GM21529 (cell line): ENCODE measurements around the gene PLXNB1.
"Not testable (repeated sequence)": the region's sequence is repeated elsewhere in the genome, so short reads cannot be mapped to it uniquely, and the experiment has no call there.

Source experiments
- ATAC-seq: cut with Tn5 transposase; IDR thresholded peaks from one replicate; pipeline ENCODE4 v1.9.1; 2021; ENCODE audit not compliant: unreplicated experiment

PLXNB1 gene, protein sequence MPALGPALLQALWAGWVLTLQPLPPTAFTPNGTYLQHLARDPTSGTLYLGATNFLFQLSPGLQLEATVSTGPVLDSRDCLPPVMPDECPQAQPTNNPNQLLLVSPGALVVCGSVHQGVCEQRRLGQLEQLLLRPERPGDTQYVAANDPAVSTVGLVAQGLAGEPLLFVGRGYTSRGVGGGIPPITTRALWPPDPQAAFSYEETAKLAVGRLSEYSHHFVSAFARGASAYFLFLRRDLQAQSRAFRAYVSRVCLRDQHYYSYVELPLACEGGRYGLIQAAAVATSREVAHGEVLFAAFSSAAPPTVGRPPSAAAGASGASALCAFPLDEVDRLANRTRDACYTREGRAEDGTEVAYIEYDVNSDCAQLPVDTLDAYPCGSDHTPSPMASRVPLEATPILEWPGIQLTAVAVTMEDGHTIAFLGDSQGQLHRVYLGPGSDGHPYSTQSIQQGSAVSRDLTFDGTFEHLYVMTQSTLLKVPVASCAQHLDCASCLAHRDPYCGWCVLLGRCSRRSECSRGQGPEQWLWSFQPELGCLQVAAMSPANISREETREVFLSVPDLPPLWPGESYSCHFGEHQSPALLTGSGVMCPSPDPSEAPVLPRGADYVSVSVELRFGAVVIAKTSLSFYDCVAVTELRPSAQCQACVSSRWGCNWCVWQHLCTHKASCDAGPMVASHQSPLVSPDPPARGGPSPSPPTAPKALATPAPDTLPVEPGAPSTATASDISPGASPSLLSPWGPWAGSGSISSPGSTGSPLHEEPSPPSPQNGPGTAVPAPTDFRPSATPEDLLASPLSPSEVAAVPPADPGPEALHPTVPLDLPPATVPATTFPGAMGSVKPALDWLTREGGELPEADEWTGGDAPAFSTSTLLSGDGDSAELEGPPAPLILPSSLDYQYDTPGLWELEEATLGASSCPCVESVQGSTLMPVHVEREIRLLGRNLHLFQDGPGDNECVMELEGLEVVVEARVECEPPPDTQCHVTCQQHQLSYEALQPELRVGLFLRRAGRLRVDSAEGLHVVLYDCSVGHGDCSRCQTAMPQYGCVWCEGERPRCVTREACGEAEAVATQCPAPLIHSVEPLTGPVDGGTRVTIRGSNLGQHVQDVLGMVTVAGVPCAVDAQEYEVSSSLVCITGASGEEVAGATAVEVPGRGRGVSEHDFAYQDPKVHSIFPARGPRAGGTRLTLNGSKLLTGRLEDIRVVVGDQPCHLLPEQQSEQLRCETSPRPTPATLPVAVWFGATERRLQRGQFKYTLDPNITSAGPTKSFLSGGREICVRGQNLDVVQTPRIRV (N-terminal part only)

DNA sequence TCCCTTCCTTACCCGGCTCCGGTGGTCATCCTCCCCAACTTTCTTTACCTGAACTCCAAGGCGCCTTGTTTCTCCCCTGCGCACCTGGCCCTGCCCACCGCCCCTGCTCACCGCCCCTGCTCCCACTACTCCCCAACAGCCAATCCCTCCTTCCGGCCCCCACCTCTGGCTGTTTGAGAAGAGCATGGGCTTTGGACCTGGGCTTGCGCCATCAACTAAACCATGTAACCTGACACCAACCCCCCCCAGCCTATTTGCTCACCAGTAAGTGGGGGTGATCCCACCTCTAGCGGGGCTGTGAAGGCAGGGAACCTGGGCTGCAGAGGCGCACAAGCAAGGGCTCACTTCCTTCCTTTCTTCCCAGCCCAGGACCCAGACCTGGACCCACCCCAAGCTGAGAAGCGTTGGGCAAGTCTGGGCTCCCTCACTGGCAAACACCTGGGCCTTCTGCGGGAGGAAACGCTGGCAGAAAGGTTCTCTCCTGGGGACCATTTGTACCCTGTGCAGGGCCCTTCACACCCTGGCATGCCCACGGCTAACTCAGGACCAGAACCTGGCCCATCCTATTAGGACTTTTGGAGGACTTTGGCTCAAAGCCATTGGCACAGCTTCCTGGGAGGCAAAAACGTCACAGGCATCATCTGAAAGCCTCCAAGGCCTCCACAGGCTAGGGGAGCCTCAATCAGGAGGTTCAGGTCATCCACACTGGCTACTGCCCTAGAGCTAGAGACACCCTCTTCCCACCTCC, at the start of gene PLXNB1:
TSS of gene PLXNB1 (minus strand) at position 127 of the 748 bp plus-strand sequence. CDS start 5,475 bp downstream, outside the sequence.
- no peak for ATAC-seq

DNA sequence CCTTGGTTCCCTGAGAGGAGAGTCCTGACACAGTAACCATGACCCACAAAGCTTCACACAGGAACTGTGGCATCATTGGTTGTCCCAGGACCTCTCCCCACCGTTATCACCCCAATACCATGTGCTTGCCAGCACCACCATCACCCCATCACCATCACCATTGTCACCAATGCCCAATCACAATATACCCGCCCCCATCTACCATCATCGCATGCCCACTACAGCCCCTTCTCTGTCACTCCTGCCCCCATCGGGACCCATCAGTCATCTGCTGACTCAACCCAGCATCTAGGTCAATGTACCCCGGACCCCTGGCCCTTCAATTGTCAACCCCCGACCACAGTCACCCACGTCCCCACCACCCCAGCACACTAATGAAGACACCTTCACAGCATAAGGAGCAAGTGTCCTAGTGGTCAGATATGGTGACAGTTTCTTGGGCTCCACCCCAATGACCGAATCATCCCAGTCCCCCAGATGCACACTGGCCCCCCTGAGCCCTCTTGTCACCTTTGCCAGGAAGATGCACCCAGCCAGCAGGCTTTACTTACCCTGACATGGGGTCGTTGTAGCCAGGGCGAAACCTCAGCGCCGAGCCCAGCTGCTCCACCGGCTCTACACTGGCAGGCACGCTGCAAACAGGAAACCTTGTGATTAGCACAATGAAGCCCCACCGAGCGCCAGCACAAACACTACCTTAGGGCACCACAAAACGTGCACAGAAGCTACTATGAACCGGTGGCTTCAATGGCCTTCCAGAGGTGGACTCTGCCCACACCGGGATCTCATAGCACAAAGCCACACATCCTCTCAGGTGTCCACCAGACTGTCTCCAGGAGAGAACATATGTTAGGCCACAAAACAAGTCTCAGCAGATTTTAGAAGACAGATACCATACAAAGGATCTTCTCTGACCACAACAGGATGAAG, 49.0 kb upstream of the PLXNB1 start:
- ATAC-seq: no peak

DNA sequence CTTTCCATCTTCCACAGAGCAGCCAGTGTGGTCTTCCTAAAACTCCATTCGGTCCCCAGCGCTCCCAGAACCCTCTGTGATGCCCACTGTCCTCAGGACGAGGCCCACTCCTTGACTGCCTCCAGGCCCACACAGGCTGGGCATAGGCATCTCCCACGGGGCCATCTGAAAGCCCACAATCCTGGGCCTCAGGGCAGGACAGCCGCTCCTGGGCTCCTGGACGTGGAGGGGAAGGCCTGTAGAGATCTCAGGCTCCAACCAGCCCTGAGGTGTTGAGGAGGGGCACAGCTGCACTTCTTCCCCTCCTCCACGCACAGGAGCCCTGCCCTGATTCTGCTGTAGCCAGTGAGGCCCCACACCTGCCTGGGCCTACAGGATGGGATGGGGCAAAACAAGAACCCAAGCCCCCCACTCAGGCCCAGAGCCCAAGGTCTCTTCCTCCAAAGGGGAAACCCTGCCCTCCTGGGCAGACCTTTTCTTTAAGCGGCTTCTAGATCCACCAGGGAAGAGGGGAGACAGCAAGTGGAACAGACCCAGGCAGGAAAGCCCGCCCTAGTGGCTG, 48.2 kb upstream of the PLXNB1 start:
- no peak for ATAC-seq

DNA sequence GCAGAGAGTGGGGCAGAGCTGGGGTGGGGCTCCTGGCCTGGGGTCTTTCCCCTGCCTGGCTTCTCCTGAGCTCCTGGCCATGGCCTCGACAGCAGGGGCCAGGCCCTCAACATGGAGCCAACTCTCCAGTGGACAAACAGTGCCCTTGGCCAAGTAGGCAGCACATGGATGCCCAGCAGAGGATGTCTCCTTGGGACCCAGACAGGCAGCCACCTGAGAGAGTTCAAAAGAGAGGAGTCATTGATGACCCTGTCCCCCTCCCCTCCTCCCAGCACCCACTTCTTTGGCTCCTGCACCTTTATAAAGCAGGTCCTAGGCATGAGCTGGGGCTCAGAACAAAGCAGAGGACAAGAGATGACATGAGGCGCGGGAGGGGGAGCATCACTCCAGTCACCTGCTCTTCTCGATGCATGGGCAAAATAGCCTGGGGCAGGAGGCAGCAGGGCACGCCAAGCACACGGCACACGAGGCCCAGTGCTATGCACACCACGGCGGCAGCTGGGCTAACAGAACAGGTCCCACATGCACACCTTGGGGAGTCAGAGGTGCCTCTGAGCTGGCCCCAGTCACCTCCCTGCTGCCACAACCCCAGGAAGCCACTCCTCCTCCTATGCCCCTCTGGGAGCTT, 46.7 kb upstream of the PLXNB1 start:
- ATAC-seq: no peak

DNA sequence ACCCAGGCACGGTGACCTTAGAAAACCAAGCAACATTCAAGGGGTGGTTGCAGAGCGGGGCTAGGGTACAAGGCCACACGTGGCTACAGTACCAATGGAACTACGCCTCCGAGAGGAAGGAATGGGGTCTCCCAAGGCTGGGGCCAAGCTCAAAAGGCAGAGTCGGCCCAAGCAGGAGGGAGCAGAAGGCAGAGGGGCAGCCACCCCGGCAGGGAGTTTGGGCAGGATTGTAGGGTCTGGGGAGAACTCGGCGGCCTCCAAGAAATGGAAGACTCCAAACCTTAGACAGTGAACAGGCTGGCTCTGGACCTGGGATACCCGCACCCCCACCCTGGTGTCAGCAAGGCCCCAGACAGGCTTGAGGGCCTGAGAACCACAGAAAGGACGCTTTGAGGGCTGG, 45.3 kb upstream of the PLXNB1 start:
- ATAC-seq: no peak

DNA sequence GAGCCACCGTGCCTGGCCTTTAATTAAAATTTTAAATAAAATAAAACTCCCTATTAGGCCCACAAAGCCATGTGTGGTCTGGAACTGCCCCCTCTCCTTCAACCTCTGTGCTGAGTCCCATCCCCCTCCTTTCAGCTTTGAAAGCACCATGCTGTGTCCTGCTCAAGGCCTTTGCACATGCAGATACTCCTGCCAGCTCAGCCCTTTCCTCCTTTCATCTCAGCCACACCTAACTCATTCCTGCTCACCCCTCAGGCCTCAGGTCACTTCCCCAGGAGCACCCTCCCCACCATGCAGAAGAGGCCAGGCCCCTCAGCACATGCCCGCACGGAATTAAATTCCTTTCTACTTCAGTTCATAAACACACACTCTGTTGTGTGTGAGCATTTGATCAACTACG, 44.7 kb upstream of the PLXNB1 start:
- no peak for ATAC-seq

DNA sequence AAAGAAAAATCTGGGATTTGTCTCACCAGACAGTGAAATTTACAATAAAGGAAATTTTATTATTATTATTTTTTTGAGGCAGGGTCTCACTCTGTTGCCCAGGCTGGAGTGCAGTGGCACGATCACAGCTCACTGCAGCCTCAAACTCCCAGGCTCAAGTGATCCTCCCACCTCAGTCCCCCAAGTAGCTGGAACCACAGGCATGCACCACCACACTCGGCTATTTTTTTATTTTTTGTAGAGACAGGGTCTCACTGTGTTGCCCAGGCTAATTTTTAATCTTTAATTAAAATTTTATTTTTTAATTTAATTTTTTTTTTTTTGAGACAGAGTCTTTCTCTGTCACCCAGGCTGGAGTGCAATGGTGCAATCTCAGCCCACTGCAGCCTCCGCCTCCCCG, 44.1 kb upstream of the PLXNB1 start:
- not testable (repeated sequence) for ATAC-seq

DNA sequence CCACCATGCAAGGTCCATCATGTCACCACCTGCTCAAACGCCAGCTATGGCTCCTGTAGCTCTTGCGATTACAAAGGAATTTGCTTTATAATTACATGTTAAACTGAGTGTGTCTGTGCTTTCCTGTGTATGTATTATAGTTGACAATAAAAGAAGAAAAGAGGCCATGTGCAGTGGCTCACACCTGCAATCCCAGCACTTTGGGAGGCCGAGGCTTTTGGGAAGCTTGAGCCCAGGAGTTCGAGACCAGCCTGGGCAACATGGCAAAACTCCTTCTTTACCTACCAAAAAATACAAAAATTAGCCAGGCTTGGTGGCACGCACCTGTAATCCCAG, 43.7 kb upstream of the PLXNB1 start:
- no peak for ATAC-seq

DNA sequence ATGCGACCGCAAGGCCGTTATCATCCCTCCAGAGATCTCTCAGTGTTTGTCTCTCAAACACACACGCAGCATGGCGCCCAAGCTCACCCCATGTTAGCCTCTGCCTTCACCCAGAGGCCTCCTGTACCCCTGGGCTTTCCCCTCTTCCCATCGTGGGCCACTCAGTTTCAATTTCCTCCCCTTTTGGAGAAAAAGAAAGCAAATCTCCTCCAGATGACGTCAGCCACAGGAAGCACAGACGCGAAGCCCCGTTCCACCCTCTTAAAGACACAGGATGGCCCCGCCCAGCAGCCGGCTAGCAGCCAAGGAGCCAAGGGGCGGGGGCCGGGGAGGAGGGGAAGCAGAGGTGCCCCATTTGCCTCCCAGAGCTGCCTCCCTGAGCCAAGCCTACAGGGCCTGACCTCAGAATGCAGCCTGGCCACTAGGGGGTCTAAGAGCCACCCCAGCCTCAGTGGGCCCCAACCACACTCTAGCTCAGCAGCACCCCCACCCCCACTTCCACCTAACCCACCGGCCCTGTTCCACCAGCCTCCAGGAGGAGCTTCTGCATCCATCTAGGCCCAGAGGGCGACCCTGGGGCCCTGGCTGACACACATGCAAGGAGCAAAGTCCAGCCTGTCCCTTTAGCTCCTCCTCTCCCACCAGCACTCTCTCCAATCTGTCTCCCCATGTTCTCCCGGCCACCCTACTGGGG, 43.2 kb upstream of the PLXNB1 start:
- ATAC-seq: peak; percentile 75

DNA sequence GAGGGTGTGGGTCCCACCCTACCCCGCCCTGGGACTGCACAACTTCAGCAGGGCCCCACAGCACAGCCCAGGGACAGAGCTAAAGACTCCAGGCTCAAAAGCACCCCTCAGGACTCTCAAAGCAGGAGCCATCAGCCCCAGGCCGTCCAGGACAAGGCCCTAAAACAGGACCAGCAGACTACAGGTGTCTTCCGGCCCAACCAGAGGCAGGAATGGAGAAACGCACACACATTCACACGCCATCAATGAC, 42.7 kb upstream of the PLXNB1 start:
- ATAC-seq: no peak

DNA sequence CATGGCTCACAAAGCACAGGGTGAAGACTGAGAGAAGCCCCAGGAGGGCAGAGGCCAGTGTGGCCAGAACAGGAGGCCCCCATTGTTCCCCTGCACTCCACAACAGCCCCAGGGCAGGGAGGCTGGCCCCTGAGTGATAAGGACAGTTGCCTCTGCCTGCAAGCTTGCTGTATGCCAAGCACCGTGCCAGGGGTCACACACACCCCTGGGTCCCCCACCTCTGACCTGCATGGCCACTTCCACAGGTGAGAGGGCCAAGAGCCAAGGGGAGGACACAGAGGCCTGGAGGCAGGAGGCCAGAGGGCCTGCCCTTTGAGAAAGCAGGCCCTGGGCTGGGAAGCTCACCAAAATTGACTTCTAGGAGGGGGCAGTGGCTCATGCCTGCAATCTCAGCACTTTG, 40.4 kb upstream of the PLXNB1 start:
- no peak for ATAC-seq

DNA sequence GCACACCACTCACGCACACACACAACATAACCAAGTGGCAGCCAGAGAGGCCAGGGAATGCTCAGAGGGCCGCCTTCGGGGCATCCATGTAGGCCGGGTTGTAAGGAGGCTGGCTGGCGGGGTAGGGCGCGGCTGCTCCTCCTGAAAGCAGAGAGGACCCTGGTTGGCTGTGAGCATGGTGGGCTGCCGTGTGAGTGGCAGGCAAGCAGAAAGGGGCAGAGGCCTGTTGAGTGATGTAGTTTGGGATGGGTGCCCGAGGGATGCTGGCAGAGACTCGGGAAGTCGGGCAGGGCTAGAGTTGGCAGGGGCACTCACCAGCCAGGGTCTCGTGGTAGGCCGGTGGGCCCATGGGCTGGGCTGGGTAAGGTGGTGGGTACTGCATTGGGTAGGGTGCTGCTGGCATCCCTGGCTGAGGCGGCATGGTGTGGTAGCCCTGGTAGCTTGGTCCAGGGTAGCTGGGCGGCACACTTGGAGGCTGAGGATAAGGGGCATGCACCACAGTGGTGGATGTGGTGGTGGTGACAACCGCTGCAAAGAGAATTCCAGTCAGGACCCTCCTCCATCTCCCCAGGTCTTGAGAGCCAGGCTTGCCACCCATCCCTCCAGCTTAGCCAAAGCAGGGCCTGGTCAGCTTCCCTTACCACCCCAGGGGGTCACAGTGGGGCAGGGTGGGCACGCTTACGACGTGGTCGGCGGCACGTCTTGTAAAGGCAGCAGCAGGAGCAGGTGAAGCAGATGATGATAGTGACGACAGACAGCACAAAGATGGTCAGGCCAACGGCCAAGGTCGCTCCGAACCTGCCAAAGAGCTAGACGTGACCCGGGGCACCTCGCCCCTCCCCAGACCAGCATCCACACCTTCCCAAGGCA, 39.4 kb upstream of the PLXNB1 start:
- no peak for ATAC-seq

DNA sequence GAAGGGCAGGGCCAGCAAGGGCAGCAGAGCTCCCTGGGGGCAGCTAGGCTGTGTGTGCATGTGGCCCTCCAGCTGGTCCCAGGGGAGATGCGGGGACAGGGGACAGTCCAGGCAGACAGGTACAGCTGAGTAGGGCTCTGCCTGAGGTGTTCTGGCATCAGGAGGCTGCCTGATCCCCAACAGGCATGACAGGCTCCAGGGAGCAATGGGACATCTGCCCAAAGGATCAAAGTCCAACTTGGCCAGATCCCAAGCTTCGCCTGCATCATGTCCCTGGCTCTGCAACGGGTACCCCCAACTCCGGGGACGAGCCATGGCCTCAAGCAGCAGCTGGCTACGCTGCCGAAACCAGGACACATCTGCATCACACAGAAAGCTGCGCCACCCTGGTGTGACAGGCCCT, 38.4 kb upstream of the PLXNB1 start:
- ATAC-seq: no peak

DNA sequence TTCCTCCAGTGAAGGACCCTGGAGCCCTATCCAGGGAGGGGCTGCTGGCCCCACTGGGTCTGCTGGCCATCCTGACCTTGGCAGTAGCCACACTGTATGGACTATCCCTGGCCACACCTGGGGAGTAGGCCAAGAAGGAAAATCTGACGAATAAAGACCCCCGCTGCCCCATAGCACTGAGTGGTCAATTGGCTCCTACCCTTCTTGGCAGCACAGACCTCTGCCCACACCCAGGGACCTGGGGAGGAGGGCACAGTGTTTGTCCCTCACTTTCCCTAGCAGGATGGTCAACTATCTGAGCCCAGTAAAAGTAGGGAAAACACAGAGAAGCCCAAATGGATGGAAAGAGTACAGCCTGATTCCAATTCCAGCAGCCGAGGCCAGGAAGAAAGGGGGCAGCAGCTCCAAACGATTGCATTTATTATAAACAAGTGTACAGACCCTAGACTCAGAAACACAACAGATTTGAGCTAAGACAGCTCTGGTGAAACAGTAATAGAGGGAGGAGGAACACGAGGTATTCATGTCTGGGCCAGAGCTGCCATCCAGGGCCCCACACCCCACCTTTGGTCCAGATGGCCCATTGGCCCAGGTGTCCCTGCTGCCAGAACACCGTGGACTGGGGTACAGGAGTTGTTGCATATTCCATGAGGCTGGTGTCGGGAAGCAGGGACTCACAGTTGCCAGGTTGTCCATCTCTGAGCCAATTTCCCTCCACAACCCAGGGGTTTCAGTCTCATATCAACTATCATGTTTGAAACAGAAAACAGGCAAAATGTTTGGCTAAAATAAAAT, 37.8 kb upstream of the PLXNB1 start:
- no peak for ATAC-seq

DNA sequence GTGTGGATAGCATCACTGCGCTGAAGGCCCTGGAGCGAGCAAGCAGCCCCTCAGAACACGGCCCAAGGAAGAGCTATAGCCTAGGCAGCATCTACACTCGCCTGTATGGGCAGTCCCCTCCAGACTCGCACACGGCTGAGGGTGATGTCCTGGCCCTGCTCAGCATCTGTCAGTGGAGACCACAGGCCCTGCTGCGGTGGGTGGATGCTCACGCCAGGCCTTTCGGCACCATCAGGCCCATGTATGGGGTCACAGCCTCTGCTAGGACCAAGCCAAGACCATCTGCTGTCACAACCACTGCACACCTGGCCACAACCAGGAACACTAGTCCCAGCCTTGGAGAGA, 37.2 kb upstream of the PLXNB1 start:
- no peak for ATAC-seq

DNA sequence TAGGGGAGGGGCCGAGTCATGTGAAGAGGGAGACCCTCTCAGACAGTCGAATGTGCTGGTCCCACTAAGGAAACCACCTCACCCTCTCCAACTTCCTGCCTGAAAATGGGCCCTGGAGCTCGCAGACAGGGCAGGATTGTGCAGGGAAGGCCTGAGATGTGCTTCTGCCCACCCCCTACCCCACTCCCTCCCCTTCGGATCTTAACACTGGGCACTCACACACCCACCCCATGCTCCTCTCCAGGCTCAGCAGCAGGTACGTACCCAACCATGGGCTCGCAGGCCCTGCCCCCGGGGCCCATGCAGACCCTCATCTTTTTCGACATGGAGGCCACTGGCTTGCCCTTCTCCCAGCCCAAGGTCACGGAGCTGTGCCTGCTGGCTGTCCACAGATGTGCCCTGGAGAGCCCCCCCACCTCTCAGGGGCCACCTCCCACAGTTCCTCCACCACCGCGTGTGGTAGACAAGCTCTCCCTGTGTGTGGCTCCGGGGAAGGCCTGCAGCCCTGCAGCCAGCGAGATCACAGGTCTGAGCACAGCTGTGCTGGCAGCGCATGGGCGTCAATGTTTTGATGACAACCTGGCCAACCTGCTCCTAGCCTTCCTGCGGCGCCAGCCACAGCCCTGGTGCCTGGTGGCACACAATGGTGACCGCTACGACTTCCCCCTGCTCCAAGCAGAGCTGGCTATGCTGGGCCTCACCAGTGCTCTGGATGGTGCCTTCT, 36.7 kb upstream of the PLXNB1 start:
- ATAC-seq: peak; percentile 10
